K562 (cell line): ENCODE results near the gene FBXW2. TPM values are rescaled to one million over a fixed set of nuclear protein-coding genes. Genes with fewer than 3 reads are reported as not detected.

ENCODE experiments used
- ATAC-seq: fragments of 200-7000 bp; cut with Tn5 transposase; 3 replicates; pipeline ENCODE4 v1.9.1; 2020; ENCODE audit warnings: moderate library complexity
- BruUV-seq: library from RNA; stranded (reverse); fragments of 400-500 nt; replicated peaks from 2 replicates; lab custom pipeline; 2021; lab: Mats Ljungman, UMichigan
- CTCF ChIA-PET: fragments of 300-600 bp; formaldehyde crosslinking; extraction: SDS; loops from one replicate; lab custom pipeline; 2021; ENCODE audit warnings: low intra/inter-chr PET ratio; lab: Yijun Ruan, JAX
- POLR2A ChIA-PET: fragments of 300-600, 350-650 bp; sonication (Branson Sonifier 250); formaldehyde crosslinking; extraction: SDS; loops from one replicate; lab custom pipeline; 2021; ENCODE audit warnings: antibody characterized with exemption, inconsistent platforms; lab: Yijun Ruan, JAX
- DNase-seq, 4 experiments: peaks; one replicate each; pipeline versions ENCODE4 v3.0.0 to v3.0.0-alpha.2; 2011 to 2018; ENCODE audit warnings: low spot score in 3 of 4, mixed read lengths in 3 of 4; ENCODE audit errors: extremely low read depth in 1 of 4
- FAIRE-seq: peaks from 2 replicates; lab custom pipeline; 2011; peaks lifted over from hg19 to GRCh38; lab: Jason Lieb, UNC
- H2AFZ ChIP-seq: 2 replicates; pipeline ENCODE4 v1.6.0; 2011; ENCODE audit warnings: low read depth, low read length, control low read depth, inconsistent platforms
- H3K27ac ChIP-seq: fragments of 200-600 bp; 3 replicates; pipeline ENCODE4 v1.8.0; 2011; ENCODE audit warnings: low read depth, mild to moderate bottlenecking, control low read depth, inconsistent platforms, low read length, moderate library complexity, mixed read lengths; ENCODE audit errors: extremely low read depth
- H3K27me3 ChIP-seq, 2 experiments: fragments of 300-600 bp in 1 of 2; 2 replicates in 1 of 2; 3 replicates in 1 of 2; pipeline versions ENCODE4 v1.6.0 to v1.8.0; 2011; ENCODE audit warnings: inconsistent platforms in 2 of 2, low read length in 2 of 2, mild to moderate bottlenecking in 1 of 2, mixed read lengths in 1 of 2, moderate library complexity in 1 of 2; ENCODE audit not compliant: control insufficient read depth in 2 of 2, insufficient read depth in 2 of 2
- H3K36me3 ChIP-seq: fragments of 300-600 bp; 3 replicates; pipeline ENCODE4 v1.8.0; 2011; ENCODE audit warnings: mild to moderate bottlenecking, low read length, inconsistent platforms; ENCODE audit not compliant: control insufficient read depth, insufficient read depth
- H3K4me1 ChIP-seq, 2 experiments: fragments of 200-600 bp in 1 of 2; replicated peaks in 1 of 2; 2 replicates in 1 of 2; 3 replicates in 1 of 2; pipeline versions ENCODE4 v1.5.1 to v1.8.0; 2011; ENCODE audit warnings: inconsistent platforms in 2 of 2, low read length in 2 of 2, mild to moderate bottlenecking in 1 of 2, mixed read lengths in 1 of 2, moderate library complexity in 1 of 2; ENCODE audit not compliant: control insufficient read depth in 2 of 2, insufficient read depth in 2 of 2
- H3K4me2 ChIP-seq: 2 replicates; pipeline ENCODE4 v1.6.1; 2011; ENCODE audit warnings: low read length, control low read depth, inconsistent platforms, mixed read lengths; ENCODE audit not compliant: insufficient read depth
- H3K4me3 ChIP-seq: fragments of 200-600 bp; sonication (generic), shearing (Covaris generic); 2 replicates; pipeline ENCODE4 v1.5.1; 2016; ENCODE audit warnings: control low read depth, inconsistent platforms
- H3K79me2 ChIP-seq: fragments of 200-600 bp; 3 replicates; pipeline ENCODE4 v1.8.0; 2011; ENCODE audit warnings: low read length, inconsistent platforms; ENCODE audit not compliant: control insufficient read depth, insufficient read depth
- H3K9ac ChIP-seq, 2 experiments: 2 replicates each; pipeline versions ENCODE4 v1.6.0 to v1.6.1; 2011; ENCODE audit warnings: low read depth in 2 of 2, low read length in 2 of 2, control low read depth in 1 of 2, inconsistent platforms in 1 of 2, mild to moderate bottlenecking in 1 of 2, mixed read lengths in 1 of 2; ENCODE audit not compliant: insufficient read depth in 1 of 2
- H3K9me1 ChIP-seq: one replicate; pipeline ENCODE4 v1.6.0; 2011; ENCODE audit warnings: inconsistent platforms, mild to moderate bottlenecking, low read length, moderate library complexity; ENCODE audit not compliant: control insufficient read depth, insufficient read depth
- H3K9me3 ChIP-seq: replicated peaks from 2 replicates; pipeline ENCODE4 v1.5.1; 2011; ENCODE audit warnings: low read depth, low read length, inconsistent platforms; ENCODE audit not compliant: control insufficient read depth, insufficient read depth
- H4K20me1 ChIP-seq: replicated peaks from 2 replicates; pipeline ENCODE4 v1.6.1; 2011; ENCODE audit warnings: low read length, inconsistent platforms, mixed read lengths; ENCODE audit not compliant: control insufficient read depth, insufficient read depth
- ESRRA ChIP-seq: fragments of 450-650 bp; IDR thresholded peaks from 2 replicates; pipeline ENCODE4 v1.6.1; 2014; ENCODE audit warnings: low read depth, mild to moderate bottlenecking, moderate library complexity, borderline replicate concordance
- JUNB ChIP-seq: fragments of 450-650 bp; formaldehyde crosslinking; conservative IDR thresholded peaks from 2 replicates; pipeline ENCODE4 v1.4.0; 2020; ENCODE audit warnings: mild to moderate bottlenecking
- PTBP1 ChIP-seq: fragments of 200-400 bp; formaldehyde crosslinking; IDR thresholded peaks from 2 replicates; pipeline ENCODE4 v1.6.1; 2017; ENCODE audit warnings: low read depth, low read length
- RB1 ChIP-seq: fragments of 450-650 bp; IDR thresholded peaks from 2 replicates; pipeline ENCODE4 v1.6.1; 2017; ENCODE audit warnings: low read depth, mild to moderate bottlenecking
- RFX5 ChIP-seq: IDR thresholded peaks from 2 replicates; pipeline ENCODE4 v1.6.1; 2011; ENCODE audit warnings: low read depth, mild to moderate bottlenecking, improper control_type of control experiment, low read length
- SETDB1 ChIP-seq: IDR thresholded peaks from one replicate; pipeline ENCODE4 v1.6.1; 2012; ENCODE audit warnings: low read length, control low read depth, inconsistent platforms
- ZKSCAN8 ChIP-seq: fragments of 200-800 bp; sonication (Bioruptor generic); IDR thresholded peaks from 2 replicates; pipeline ENCODE4 v1.6.1; 2016; ENCODE audit warnings: missing genetic modification characterization, missing compliant biosample characterization
- ZNF507 ChIP-seq: conservative IDR thresholded peaks from 2 replicates; pipeline ENCODE4 v1.6.1; 2017; ENCODE audit warnings: missing genetic modification characterization, missing compliant biosample characterization
- ZNF589 ChIP-seq: fragments of 200-800 bp; sonication (Bioruptor generic); IDR thresholded peaks from 2 replicates; pipeline ENCODE4 v1.6.1; 2016; ENCODE audit warnings: low read depth, missing genetic modification characterization, missing compliant biosample characterization
- WGBS: fragments of 100-300 bp; shearing (Covaris generic); methylation state at CpG from one replicate; pipeline ENCODE4 v1.1.6; 2016; ENCODE audit warnings: low coverage, mixed read lengths; ENCODE audit not compliant: insufficient coverage; ENCODE audit errors: missing lambda C conversion rate; 5-methylcytosine and 5-hydroxymethylcytosine counted together
- in situ Hi-C: fragments of 300-500 bp; cut with MboI; formaldehyde crosslinking; loops from 4 replicates; pipeline ENCODE4 v1.15.0; 2018; ENCODE audit warnings: inconsistent platforms, mixed read lengths
- intact Hi-C: fragments of 100-400 bp; cut with micrococcal nuclease; formaldehyde crosslinking; loops from 2 replicates; pipeline ENCODE4 v1.14.2; 2022
- polyA plus RNA-seq, 8 experiments: library from polyadenylated mRNA; depleted of rRNA in 4 of 8; stranded (reverse) in 5 of 8; unstranded in 3 of 8; fragments of >200 nt; fragmentation: Nextera tagmentation in 2 of 8; fragmentation: Illumina TruSeq in 1 of 8; extraction: Ambion mirVana in 2 of 8; extraction: Trizol in 1 of 8; gene quantifications; 2 replicates each; pipeline versions ENCODE4 v1.2.1 to v1.2.3, GENCODE V29; 2011 to 2014; ENCODE audit warnings: inconsistent platforms in 1 of 8, missing spikeins in 1 of 8
- total RNA-seq, 7 experiments: library from RNA; depleted of rRNA in 6 of 7; stranded (reverse); fragments of >200 nt in 6 of 7; fragmentation: Illumina TruSeq in 2 of 7; extraction: Trizol in 2 of 7; gene quantifications; 2 replicates each; pipeline versions ENCODE4 v1.2.1 to v1.2.3, GENCODE V29; 2011 to 2021; ENCODE audit warnings: low replicate concordance in 1 of 7
- TF ChIP-seq, protein P1 (sequence below): fragments of 450-650 bp; IDR thresholded peaks from 2 replicates; pipeline ENCODE4 v1.6.1; 2016; ENCODE audit warnings: missing biosample characterization, missing genetic modification characterization
- TF ChIP-seq, protein P2 (sequence below): sonication (generic); formaldehyde crosslinking; IDR thresholded peaks from 2 replicates; pipeline ENCODE4 v1.8.1; 2023; ENCODE audit warnings: missing genetic modification reagents, mild to moderate bottlenecking, borderline replicate concordance

FBXW2 gene
- total and polyA plus RNA-seq, 9 of the 15 experiments (the other 6 are each of a cell fraction or from before 2014, with no cell fraction given): 2.5 to 57.8 (median 28.1) TPM

DNA sequence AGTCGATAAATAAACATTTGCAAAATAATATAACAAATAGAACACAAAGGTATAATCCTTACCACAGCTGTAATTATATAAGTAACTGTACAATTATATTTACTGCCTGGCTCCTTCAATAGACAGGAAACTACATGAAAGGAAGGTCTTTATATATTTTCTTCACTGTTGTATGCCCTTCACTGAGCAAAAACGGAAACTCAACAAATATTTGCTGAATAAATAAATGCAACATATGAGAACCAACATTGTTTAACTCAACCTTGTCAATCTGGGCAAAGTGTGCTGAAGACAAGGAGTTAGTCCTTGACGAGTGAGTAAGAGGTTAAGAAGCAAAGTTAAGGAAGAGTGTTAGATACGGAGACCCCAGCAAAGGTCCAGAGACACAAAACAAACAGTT, 26.9 kb upstream of the FBXW2 start:
- Histone ChIP-seq H3K9me1 (no peaks in the 10 kb centered on the region), H4K20me1 (no peaks in the 10 kb centered on the region), H2AFZ (no peak overlapping the region), H3K27ac (no peak overlapping the region)
- 88% methylated on average over 4 of the region's 4 CpGs for WGBS
- CTCF ChIA-PET: no interaction called here
- no peak for FAIRE-seq
- TF ChIP-seq ZNF589 (CRISPR knock-in tag): no peak
- no peak for TF ChIP-seq SETDB1
- TF ChIP-seq, protein P1, sequence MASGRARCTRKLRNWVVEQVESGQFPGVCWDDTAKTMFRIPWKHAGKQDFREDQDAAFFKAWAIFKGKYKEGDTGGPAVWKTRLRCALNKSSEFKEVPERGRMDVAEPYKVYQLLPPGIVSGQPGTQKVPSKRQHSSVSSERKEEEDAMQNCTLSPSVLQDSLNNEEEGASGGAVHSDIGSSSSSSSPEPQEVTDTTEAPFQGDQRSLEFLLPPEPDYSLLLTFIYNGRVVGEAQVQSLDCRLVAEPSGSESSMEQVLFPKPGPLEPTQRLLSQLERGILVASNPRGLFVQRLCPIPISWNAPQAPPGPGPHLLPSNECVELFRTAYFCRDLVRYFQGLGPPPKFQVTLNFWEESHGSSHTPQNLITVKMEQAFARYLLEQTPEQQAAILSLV (tag): no peak
- TF ChIP-seq RFX5: no peak
- TF ChIP-seq ESRRA: no peak
- no peak for TF ChIP-seq RB1
- TF ChIP-seq, protein P2, sequence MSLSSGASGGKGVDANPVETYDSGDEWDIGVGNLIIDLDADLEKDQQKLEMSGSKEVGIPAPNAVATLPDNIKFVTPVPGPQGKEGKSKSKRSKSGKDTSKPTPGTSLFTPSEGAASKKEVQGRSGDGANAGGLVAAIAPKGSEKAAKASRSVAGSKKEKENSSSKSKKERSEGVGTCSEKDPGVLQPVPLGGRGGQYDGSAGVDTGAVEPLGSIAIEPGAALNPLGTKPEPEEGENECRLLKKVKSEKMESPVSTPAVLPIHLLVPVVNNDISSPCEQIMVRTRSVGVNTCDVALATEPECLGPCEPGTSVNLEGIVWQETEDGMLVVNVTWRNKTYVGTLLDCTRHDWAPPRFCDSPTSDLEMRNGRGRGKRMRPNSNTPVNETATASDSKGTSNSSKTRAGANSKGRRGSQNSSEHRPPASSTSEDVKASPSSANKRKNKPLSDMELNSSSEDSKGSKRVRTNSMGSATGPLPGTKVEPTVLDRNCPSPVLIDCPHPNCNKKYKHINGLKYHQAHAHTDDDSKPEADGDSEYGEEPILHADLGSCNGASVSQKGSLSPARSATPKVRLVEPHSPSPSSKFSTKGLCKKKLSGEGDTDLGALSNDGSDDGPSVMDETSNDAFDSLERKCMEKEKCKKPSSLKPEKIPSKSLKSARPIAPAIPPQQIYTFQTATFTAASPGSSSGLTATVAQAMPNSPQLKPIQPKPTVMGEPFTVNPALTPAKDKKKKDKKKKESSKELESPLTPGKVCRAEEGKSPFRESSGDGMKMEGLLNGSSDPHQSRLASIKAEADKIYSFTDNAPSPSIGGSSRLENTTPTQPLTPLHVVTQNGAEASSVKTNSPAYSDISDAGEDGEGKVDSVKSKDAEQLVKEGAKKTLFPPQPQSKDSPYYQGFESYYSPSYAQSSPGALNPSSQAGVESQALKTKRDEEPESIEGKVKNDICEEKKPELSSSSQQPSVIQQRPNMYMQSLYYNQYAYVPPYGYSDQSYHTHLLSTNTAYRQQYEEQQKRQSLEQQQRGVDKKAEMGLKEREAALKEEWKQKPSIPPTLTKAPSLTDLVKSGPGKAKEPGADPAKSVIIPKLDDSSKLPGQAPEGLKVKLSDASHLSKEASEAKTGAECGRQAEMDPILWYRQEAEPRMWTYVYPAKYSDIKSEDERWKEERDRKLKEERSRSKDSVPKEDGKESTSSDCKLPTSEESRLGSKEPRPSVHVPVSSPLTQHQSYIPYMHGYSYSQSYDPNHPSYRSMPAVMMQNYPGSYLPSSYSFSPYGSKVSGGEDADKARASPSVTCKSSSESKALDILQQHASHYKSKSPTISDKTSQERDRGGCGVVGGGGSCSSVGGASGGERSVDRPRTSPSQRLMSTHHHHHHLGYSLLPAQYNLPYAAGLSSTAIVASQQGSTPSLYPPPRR (CRISPR knock-in tag): no peak
- TF ChIP-seq ZNF507 (tag): no peak
- TF ChIP-seq PTBP1: no peak
- TF ChIP-seq ZKSCAN8 (CRISPR knock-in tag): no peak
- TF ChIP-seq JUNB: no peak
- TF ChIP-seq, all 486 proteins: peak for 0
- no peak for DNase-seq
- H3K9ac ChIP-seq: no peak overlapping the region
- no peaks in the 10 kb centered on the region for H3K9me3 ChIP-seq
- POLR2A ChIA-PET: interaction anchor here (0.9 to 3.4 kb wide), 2 partner anchors 8 kb away, joined by 4 to 23 read pairs; no protein-coding TSS in a partner anchor
- H3K4me1 ChIP-seq: no peaks in the 10 kb centered on the region
- intact Hi-C loops (no loop called here), in situ Hi-C loops (no loop called here)
- no peaks in the 10 kb centered on the region for H3K27me3 ChIP-seq
- no peak overlapping the region for H3K4me3 ChIP-seq
- peaks cover 96% of the 10 kb centered on the region for H3K36me3 ChIP-seq
- no peaks in the 10 kb centered on the region for H3K79me2 ChIP-seq
- ATAC-seq: no peak
- no peak overlapping the region for H3K4me2 ChIP-seq
- no TSS peak for BruUV-seq
